Measurements from ENCODE around the gene RASAL2. TPM values are rescaled to one million over a fixed set of nuclear protein-coding genes. Genes with fewer than 3 reads are reported as not detected.

Gene RASAL2
- total and polyA plus RNA-seq, 2 of the 4 experiments (the other 2 are of a cell fraction), result 13.1 to 20.6 TPM

DNA sequence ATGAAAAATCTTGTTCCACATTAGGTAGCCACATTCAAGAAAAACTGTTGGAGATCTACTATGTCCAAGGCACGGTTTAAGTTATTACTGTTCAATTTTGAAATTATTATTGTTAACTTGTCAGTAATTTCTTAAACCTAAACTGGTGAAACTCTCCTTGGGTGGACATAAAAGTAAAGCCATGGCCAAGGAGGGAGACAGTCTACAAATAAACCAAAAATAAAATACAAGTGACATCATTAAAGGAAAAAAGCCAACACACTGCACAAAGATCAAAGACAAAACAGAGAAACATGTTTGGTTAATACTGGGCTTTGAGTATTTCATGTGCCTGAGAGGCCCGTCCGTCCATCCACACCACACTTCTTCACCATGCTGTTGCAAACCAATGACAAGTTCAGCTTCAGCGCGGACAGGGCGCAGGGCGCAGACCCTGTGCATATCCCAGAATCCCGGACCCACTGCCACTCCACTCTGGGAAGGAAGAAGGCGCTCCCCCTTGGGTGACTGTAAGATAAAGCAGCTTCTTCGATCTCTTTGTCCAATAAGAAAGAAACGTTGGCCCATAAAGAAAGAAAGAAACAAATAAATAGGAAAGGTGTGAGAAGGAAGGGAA lies 918 bp upstream of the RASAL2 start:
- 0 out of 3 replicates have a peak overlapping the region, but pooled peaks have one; percentile 0 for H2BK15ac ChIP-seq (ENCODE audit: low read depth, low read length)
- peak overlapping the region; percentile 73 for H3K56ac ChIP-seq (ENCODE audit: extremely low read depth, insufficient read depth, low read length)
- peak overlapping the region; percentile 70 for H3K27ac ChIP-seq (ENCODE audit: insufficient read depth, low read length)
- H3K4me3 ChIP-seq (ENCODE audit: insufficient read depth, low read depth, low read length), result peak overlapping the region; percentile 56
- no peaks in the 10 kb centered on the region for H3K36me3 ChIP-seq (ENCODE audit: control insufficient read depth, insufficient read depth, low read length)
- peaks cover 1% of the 10 kb centered on the region; the same call in 1 of the 2 replicates for H3K9me1 ChIP-seq (ENCODE audit: insufficient read depth, low read length)
- peak overlapping the region; percentile 22 to 83; a peak in 3 of 4 replicates for H4K8ac ChIP-seq (ENCODE audit: low read depth in 2 of 2, low read length in 2 of 2)
- peaks cover 10 to 29% of the 10 kb centered on the region in 2 experiments for H3K79me1 ChIP-seq (ENCODE audit: low read depth in 1 of 2, low read length in 2 of 2)
- CTCF ChIA-PET, result interaction anchor here (0.6 to 2.6 kb wide), 2 partner anchors 61 to 184 kb away, joined by 3 to 10 read pairs; no protein-coding TSS in a partner anchor
- H2AK5ac ChIP-seq (ENCODE audit: low read depth, low read length), result no peak overlapping the region
- no peak overlapping the region for H2AK9ac ChIP-seq (replicated peaks; ENCODE audit: low read depth, low read length, poor library complexity)
- no peaks in the 10 kb centered on the region for H3K9me3 ChIP-seq (ENCODE audit: control insufficient read depth, insufficient read depth, low read length)
- dilution Hi-C loops (cut with HindIII; ENCODE audit: low sequenced_read_pairs, unreplicated experiment) (no loop called here), in situ Hi-C loops (cut with MboI; ENCODE audit: low sequenced_read_pairs) (no loop called here), intact Hi-C loops (cut with micrococcal nuclease) (loop anchor here (1.0 to 5.0 kb wide), 4 partner anchors 36 to 145 kb away; no protein-coding TSS in a partner anchor)
- H3K9ac ChIP-seq (ENCODE audit: low read depth, low read length), result peak overlapping the region; percentile 72
- no peak overlapping the region; the same call in 1 of the 2 replicates for H3K18ac ChIP-seq (ENCODE audit: low read depth, low read length)
- H3K4me1 ChIP-seq (ENCODE audit: control insufficient read depth, insufficient read depth, low read length), result peaks cover 5% of the 10 kb centered on the region; the same call in 1 of the 2 replicates
- H3K4ac ChIP-seq (ENCODE audit: low read depth, low read length), result peak overlapping the region; percentile 45
- H2BK20ac ChIP-seq (ENCODE audit: low read depth, low read length), result no peak overlapping the region
- TF ChIP-seq, protein P1, sequence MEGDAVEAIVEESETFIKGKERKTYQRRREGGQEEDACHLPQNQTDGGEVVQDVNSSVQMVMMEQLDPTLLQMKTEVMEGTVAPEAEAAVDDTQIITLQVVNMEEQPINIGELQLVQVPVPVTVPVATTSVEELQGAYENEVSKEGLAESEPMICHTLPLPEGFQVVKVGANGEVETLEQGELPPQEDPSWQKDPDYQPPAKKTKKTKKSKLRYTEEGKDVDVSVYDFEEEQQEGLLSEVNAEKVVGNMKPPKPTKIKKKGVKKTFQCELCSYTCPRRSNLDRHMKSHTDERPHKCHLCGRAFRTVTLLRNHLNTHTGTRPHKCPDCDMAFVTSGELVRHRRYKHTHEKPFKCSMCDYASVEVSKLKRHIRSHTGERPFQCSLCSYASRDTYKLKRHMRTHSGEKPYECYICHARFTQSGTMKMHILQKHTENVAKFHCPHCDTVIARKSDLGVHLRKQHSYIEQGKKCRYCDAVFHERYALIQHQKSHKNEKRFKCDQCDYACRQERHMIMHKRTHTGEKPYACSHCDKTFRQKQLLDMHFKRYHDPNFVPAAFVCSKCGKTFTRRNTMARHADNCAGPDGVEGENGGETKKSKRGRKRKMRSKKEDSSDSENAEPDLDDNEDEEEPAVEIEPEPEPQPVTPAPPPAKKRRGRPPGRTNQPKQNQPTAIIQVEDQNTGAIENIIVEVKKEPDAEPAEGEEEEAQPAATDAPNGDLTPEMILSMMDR (conservative IDR thresholded peaks at IDR 0.05; ENCODE audit: low read depth, low read length), result 0 out of 2 replicates have a peak, but pooled peaks have one; percentile 4
- TF ChIP-seq BHLHE40 (IDR thresholded peaks at IDR 0.05; ENCODE audit: low read depth, low read length) (no peak), MAZ (IDR thresholded peaks at IDR 0.05; ENCODE audit: borderline replicate concordance, low read depth, low read length) (no peak)
- peak overlapping the region; percentile 50 for H2BK120ac ChIP-seq (ENCODE audit: low read depth, low read length)
- peak overlapping the region; percentile 97 for H3K4me2 ChIP-seq (ENCODE audit: low read depth, low read length)
- BruUV-seq (replicated peaks), result no TSS peak
- peak overlapping the region; percentile 46 for H3K14ac ChIP-seq (replicated peaks; ENCODE audit: low read depth, low read length)
- H4K20me1 ChIP-seq (ENCODE audit: insufficient read depth, low read length), result no peaks in the 10 kb centered on the region; the same call in 1 of the 2 replicates
- H2AFZ ChIP-seq (replicated peaks; ENCODE audit: low read length, poor library complexity), result peak overlapping the region; percentile 90
- peak overlapping the region; percentile 28; the same call in 1 of the 2 replicates for H4K91ac ChIP-seq (ENCODE audit: insufficient read depth, low read depth, low read length)
- H3K23ac ChIP-seq (ENCODE audit: low read depth, low read length), result peak overlapping the region; percentile 49; the same call in 1 of the 2 replicates
- H3K27me3 ChIP-seq (ENCODE audit: control insufficient read depth, insufficient read depth, low read length), result no peaks in the 10 kb centered on the region
- ATAC-seq (ENCODE audit: low read depth), result peak; percentile 13
- peak overlapping the region; percentile 44 for H2BK5ac ChIP-seq (ENCODE audit: low read depth, low read length, poor library complexity, severe bottlenecking)
- POLR2A ChIA-PET (ENCODE audit: unreplicated experiment), result no interaction called here
- peak overlapping the region; percentile 11; the same call in 1 of the 2 replicates for H4K5ac ChIP-seq (ENCODE audit: low read depth, low read length)
- no peak for DNase-seq
- no CpG with 5 or more reads among the region's 11 CpGs for WGBS, 2 experiments (ENCODE audit: extremely low coverage in 2 of 2, insufficient read length in 1 of 2)
